NCI-H82 treated with DMSO at 0.1 percent for 48 hours (cell line): ENCODE measurements around the gene PABPC3.

Experiments used
- DNase-seq: peaks from one replicate; lab custom pipeline; 2025; ENCODE audit not compliant: unreplicated experiment; lab: John Stamatoyannopoulos, UW

The PABPC3 gene

GRCh38 chr13:25095851-25096453 is at the start of gene PABPC3:
Gene PABPC3, plus strand, starts transcription at chr13:25096136. Its CDS starts 63 bp downstream, at chr13:25096199.
- no peak for DNase-seq

DNA sequence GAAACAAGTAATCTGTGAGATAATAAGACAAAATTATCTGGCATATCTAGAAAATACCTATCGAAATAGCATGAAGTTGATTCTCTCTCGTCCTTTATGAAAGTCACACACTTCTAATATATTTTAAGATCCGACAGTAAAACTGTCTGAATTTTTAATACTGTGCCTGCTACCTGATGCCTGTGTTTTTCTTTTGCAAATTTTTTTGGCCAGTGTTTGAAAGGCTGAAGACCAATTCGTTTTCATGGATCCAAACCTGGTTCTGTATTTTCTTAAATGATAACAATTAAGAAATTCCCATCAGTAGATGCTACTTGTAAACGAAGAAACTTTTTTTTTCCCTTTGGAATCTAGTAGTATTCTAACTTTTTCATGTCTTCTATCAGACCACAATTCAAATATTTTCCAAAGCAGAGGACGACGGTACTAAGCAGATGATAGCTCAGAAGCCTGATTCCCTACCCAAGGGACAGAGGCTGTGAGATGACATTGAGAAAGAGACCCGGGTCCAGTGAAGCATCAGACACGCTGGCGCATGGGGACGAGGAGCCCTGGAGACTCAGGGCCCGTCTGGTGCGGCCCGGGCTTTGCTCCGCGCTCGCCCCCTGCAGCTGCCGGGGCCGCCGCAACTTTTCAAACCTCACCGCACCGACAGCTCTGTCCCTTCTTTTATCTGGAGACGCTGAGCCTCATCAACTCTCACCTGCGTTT is 49.5 kb upstream of the PABPC3 start:
- peak; percentile 11 for DNase-seq

- peak; percentile 44 for DNase-seq
These were observed 48.9 kb upstream of the PABPC3 start for GRCh38 chr13:25046985-25047511.

DNA sequence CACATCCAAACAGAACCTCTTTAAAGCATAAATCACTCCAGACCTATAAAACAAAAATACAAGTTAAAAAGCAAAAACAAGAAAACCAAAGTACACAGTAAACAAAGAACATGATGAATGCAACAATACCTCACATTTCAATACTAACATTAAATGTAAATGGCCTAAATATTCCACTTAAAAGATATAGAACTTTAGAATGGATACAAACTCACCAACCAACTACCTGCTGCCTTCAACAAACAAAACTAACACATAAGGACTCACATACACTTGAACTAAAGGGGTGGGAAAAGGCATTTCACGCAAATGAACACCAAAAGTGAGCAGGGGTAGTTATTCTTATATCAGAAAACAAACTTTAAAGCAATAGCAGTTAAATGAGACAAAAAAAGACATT is 44.9 kb upstream of the PABPC3 start:
- no peak for DNase-seq

DNA sequence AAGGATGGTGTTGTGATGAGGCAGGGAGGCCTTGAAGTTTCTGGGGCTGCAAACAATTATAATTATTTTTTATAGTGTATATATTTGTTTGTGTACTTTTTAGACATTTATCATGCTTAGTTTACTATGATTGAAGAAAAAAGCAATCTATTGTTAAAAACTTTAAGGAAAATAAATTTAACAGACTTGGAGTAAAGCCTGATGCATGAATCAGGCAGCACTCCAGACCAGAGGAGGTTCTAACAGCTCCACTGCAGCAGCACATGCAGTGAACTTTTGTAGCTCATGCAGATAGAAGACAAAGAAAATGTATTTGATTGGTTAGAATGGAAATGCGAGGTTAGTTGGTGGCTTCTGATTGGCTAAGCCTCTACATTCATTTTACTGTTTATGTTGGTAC is 36.8 kb upstream of the PABPC3 start:
- no peak for DNase-seq

DNA sequence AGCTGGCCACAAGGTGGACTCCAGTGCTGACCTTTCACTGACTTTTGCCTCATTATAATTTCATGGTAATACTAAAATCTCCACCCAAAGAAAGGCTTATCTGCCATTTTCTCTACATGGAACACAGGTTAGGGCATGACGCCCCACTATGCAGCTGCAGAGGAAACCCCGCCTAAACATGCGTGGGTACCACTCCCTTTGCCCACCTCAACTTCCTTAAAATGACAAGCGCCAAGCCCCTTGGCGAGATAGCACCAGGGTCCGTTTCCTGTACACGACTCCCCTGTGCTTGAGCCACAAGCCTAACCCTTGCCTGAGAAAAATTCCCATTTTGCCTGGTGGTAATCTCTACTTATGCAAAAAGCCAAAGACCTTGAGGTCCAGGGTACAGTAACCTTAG is 36.0 kb upstream of the PABPC3 start:
- no peak for DNase-seq

GRCh38 chr13:25062479-25062878 is 33.5 kb upstream of the PABPC3 start:
- DNase-seq: no peak

- no peak for DNase-seq
These were observed 31.5 kb upstream of the PABPC3 start for GRCh38 chr13:25064396-25064795.

DNA sequence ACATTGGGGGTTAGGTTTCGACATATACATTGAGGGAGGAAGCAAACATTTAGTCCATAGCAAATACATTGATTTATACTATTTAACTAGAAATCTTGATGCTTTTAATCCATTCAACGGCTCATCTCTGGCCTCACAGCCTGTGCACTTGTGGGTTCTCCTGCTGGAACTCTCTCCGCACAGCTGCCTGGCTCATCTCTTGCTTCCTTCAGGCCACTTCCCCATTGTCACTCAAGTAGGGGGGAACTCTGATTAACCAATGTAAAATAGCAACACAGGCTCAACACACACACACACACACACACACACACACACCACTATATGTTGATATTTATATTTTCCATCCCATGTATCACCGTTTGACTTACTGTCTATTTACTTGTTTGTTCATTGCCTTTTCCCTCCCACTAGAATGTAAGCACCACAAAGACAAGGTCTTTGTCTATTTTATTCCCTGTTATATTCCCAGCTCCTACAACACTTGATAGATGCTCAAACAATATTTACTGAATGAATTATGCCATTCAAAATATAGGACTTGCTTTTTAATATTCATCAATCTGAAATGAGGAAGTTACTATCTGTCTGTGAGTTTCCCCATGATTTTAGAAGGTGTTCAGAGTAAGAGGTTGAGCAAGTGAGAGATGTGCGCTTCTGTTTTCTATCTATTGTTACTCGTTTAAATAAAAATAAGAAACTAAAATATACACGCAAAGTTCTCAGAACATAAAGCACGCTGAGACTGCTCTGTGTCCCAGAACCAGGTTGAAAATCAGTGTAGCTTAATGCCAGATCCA is 29.8 kb upstream of the PABPC3 start:
- no peak for DNase-seq

GRCh38 chr13:25067064-25067463 is 28.9 kb upstream of the PABPC3 start:
- no peak for DNase-seq

GRCh38 chr13:25068810-25069209 is 27.1 kb upstream of the PABPC3 start:
- DNase-seq: no peak

GRCh38 chr13:25069236-25069635 is 26.7 kb upstream of the PABPC3 start:
- no peak for DNase-seq

DNA sequence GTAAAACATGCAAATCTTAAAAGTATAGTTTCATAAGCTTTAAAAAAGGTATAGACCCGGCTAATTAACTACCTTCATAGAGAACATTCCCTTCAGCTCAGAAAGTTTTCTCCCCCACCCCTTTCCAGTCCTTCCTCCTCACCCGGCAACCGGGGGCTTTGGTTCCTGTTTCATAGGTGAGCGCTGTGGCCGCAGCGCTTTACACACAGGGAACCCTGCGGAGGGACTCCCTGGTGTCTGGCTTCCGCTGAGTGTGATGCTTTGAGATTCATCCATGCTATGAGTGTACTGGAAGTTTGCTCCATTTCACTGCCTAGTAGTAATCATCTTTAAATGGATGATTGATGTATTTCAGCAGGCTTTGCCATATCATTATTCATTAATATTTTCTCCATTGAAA is 26.0 kb upstream of the PABPC3 start:
- no peak for DNase-seq

DNA sequence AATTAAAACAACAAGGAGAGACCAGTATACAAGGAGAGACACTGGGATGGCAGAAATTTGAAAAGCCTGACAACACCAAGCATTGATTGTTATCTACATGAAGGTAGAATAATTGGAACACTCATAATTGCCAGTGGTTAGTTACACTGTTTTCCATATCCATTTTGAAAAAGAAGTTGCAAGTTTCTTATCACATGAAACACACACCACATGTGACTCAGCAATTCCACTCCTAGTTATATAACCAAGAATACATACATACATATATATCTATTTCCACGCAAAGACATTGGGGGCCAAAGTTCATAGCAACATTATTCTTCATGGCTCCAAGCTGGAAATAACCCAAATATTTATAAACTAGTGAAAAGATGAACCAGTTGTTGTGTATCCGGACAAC is 15.2 kb upstream of the PABPC3 start:
- no peak for DNase-seq

DNA sequence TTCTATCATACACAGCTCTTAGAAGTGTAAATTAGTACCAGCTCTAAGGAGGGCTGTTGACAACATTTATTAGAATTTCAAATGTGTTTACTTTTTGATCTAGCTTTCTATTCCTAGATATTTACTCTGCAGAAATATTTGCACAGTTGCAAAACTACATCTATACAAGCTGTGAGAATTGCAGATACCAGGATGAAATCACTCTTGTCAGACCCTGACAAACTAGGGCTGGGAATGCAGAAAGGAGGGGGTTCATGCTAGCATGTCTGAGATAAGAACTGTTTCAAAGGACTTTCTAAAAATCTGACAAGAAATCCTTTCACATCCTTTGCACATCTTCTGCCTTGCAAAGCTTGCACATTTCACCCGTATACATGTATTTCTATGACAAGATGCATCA is 11.8 kb upstream of the PABPC3 start:
- no peak for DNase-seq

DNA sequence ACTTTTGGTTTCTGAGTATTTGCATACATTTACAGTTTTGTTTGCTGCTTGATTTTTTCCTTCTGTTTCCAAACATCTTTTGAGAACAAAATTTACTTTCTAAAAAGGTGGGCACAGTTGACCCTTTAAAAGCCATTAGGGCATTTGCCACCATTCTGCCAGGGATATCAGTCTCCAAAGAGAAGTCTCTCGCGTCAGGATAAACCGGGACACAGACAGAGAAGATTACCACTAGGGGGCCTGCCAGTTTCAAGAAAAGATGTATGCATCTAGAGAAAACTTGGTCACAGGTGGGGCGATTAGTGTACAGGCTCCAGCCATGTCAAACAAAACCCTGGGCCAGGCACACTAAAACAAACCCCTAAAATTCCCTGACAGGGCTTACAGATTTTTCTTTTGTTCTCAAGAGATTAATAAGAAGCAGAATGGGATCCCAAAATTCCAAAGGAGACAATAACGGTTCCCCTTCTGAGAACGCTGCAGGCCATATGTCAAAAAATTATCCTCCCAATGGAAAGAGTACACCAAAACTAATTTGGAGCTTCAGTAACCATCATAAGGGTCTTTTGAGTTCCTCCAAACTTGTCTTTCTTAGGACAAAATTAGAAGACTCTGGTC is 10.7 kb upstream of the PABPC3 start:
- DNase-seq: peak; percentile 89

DNA sequence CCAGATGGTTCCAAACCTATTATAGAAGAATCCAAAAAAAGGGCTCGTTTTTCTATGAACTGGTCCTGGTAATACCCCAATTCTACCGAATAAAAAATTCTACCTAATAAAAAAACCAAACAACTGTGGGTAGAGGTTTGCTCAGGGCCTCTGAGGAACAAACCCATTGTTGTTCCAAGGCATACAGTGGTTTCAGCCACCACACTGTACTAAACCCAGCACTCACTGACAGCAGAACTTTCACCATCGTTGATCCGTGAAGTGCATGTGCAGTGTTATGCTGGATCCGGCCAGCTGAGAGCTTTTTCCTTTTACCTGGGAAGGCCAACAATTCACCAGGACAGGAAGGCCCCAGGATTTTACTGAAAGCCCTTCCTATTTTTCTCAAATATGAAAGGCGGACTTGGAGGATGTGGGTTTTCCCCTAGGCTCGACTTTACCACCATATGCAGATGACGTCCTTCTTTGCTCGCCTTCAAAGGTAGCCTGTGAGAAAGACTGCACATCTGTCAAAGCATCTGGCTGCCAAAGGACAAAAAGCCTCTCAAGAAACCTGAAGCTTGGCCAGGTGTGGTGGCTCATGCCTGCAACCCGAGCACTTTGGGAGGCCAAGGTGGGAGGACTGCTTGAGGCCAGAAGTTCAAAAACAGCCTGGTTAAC is 7.2 kb upstream of the PABPC3 start:
- DNase-seq: no peak

DNA sequence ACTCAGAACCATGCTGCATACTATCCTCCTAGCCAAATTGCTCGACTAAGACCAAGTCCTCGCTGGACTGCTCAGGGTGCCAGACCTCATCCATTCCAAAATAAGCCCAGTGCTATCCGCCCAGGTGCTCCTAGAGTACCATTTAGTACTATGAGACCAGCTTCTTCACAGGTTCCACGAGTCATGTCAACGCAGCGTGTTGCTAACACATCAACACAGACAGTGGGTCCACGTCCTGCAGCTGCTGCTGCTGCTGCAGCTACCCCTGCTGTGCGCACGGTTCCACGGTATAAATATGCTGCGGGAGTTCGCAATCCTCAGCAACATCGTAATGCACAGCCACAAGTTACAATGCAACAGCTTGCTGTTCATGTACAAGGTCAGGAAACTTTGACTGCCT is 1.5 kb downstream of the PABPC3 start:
- DNase-seq: no peak

- no peak for DNase-seq
These were observed 7.8 kb downstream of the PABPC3 start for GRCh38 chr13:25103711-25104110.

DNA sequence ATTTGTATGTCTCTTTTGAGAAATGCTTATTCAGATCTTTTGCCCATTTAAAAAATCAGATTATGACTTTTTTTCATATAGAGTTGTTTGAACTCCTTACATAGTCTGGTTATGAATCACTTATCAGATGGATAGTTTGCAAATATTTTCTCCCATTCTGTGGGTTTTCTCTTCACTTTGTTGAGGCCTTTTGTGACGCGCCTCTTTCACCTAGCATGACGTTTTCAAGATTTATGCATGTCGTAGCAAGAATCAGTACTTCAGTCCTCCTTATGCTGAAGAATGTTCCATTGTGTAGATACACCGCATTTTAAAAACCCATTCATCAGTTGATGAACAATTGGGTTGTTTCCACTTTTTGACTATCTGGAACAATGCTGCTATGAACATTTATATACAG is 13.4 kb downstream of the PABPC3 start:
- no peak for DNase-seq
